SH-SY5Y (cell line): ENCODE data around the gene AP5S1.

Source experiments
- GATA2 ChIP-seq: IDR thresholded peaks from 2 replicates; pipeline ENCODE4 v1.6.1; 2011; ENCODE audit warnings: mild to moderate bottlenecking, low read depth, low read length
- GATA3 ChIP-seq: IDR thresholded peaks from 2 replicates; pipeline ENCODE4 v1.6.1; 2011; ENCODE audit warnings: low read depth, mild to moderate bottlenecking, low read length, moderate library complexity

DNA sequence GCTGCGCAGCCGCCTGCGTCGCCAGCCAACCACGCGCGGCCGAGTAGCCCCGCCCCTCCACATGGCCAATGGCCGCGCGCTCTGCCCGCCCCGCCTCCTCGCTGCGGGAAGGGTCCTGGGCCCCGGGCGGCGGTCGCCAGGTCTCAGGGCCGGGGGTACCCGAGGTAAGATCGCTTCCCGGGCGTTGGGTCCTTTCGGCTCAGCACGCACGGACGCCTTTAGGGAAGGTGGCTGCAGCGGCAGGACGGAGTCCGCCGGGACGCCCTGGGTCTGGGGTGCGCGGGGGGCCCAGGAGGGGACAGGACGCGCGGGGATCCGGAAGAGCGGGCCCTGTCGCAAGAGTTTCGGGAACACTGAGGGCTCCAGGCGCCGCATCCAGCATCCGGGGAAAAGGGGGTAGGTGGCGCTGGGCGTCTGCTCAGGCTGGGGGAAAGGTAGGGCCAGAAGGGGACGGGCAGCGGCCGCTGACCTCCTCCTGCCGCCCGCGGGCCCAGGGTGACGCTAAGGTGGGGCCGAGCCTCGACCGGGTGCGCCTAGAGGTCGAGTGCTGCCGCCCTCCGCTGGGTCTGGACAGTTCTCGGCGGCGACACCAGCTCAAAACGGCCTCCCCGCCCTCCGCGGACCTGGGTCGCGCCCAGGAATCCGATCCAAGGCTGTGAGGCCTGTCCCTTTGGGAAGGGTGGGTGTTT, 26.5 kb downstream of the AP5S1 start, which contains the start of gene MAVS:
- TF ChIP-seq GATA2 (no peak), GATA3 (no peak)
